ENCODE measurements around the gene KCNH8. TPM values are rescaled to one million over a fixed set of nuclear protein-coding genes. Genes with fewer than 3 reads are reported as not detected.

KCNH8 gene
- total RNA-seq, 1 experiment from 2014 or later: 0.12 TPM

DNA sequence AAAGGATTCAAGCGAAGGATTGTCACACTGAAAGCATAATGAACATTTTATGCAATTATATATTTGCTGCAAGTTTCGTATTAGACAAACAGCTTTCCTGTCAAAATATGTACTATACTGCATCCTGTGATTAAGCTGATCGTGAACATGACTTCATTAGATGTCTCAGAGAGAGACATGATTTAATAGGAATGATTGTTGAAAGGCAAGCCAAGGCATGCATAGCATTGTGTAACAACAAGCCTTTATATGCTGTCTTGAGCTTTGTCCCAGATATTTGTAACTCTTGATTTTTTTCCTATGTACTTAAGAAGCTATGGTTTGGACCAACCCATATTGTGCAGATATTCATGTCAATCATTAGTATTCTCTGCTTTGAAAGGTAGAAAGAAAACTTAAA lies 309.1 kb downstream of the KCNH8 start:
- RAD21 ChIA-PET (ENCODE audit: low non-redundant PET in 1 of 2, low total read pairs in 2 of 2, uncharacterized antibody in 2 of 2, unreplicated experiment in 2 of 2): no interaction called here
- no peaks in the 10 kb centered on the region for H3K4me1 ChIP-seq (ENCODE audit: control insufficient read depth in 1 of 2, insufficient read depth in 2 of 2, low read length in 2 of 2)
- no peaks in the 10 kb centered on the region for H4K20me1 ChIP-seq (ENCODE audit: insufficient read depth)
- no peaks in the 10 kb centered on the region for H3K9me2 ChIP-seq (ENCODE audit: insufficient read depth)
- no TSS peak for BruUV-seq (replicated peaks)
- peaks cover 0 to 5% of the 10 kb centered on the region in 2 experiments; a peak in 2 of 4 replicates for H3K9me3 ChIP-seq (ENCODE audit: control insufficient read depth in 1 of 2, insufficient read depth in 1 of 2, low read depth in 1 of 2, low read length in 2 of 2)
- no peaks in the 10 kb centered on the region for H3K79me2 ChIP-seq (ENCODE audit: insufficient read depth, low read length)
- no peak overlapping the region for H3K4me3 ChIP-seq (replicated peaks in 1 of 2; ENCODE audit: low read depth in 1 of 2, low read length in 2 of 2)
- CTCF ChIA-PET: no interaction called here
- H3K4me2 ChIP-seq (ENCODE audit: low read length): no peak overlapping the region
- ATAC-seq: no peak
- H3K36me3 ChIP-seq (ENCODE audit: control insufficient read depth in 1 of 2, insufficient read depth in 2 of 2, low read length in 2 of 2): no peaks in the 10 kb centered on the region
- H2AFZ ChIP-seq (ENCODE audit: low read depth, low read length, poor library complexity, severe bottlenecking): no peak overlapping the region
- POLR2A ChIA-PET: no interaction called here
- intact Hi-C loops (cut with micrococcal nuclease): no loop called here
- no peak overlapping the region for H3K27ac ChIP-seq (ENCODE audit: low read depth, low read length)
- TF ChIP-seq ZNF274 (IDR thresholded peaks at IDR 0.05; ENCODE audit: low read depth, low read length) (no peak), FOSL1 (IDR thresholded peaks at IDR 0.05; ENCODE audit: low read depth) (no peak), EZH2phosphoT487 (IDR thresholded peaks at IDR 0.05; ENCODE audit: borderline replicate concordance) (no peak), YY1 (IDR thresholded peaks at IDR 0.05; ENCODE audit: extremely low read depth, insufficient replicate concordance, low read depth, low read length) (no peak), CBX3 (IDR thresholded peaks at IDR 0.05; ENCODE audit: low read depth) (no peak)
- no peak for DNase-seq (ENCODE audit: low read depth, low spot score)
- no peak overlapping the region for H3K9ac ChIP-seq (ENCODE audit: low read length)
- no peaks in the 10 kb centered on the region for H3K27me3 ChIP-seq (ENCODE audit: insufficient read depth, low read length)

DNA sequence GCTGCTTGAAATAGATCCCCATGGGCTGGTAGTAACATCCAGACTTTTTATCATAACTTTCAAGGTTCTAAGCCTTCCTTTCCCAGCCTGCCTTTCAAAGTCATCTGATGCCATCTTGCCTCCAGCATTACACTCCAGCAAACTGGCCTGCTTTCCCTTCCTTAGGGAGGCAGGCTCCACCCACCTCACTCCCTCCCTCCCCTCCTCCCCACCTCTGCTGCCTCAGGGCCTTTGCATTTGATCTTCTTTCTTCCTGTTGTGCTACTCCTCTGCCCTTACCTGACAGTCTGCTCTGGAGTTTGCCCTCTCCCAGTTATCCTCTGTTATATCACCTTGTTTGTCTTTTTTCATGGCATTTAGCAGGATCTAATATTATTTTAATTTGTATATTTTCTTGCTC lies 319.5 kb downstream of the KCNH8 start:
- Histone ChIP-seq H2AFZ (ENCODE audit: low read depth, low read length, poor library complexity, severe bottlenecking) (no peak overlapping the region), H3K79me2 (ENCODE audit: insufficient read depth, low read length) (no peaks in the 10 kb centered on the region), H3K9ac (ENCODE audit: low read length) (no peak overlapping the region), H3K9me2 (ENCODE audit: insufficient read depth) (no peaks in the 10 kb centered on the region), H3K36me3 (ENCODE audit: control insufficient read depth in 1 of 2, insufficient read depth in 2 of 2, low read length in 2 of 2) (no peaks in the 10 kb centered on the region), H4K20me1 (ENCODE audit: insufficient read depth) (no peaks in the 10 kb centered on the region), H3K4me1 (ENCODE audit: control insufficient read depth in 1 of 2, insufficient read depth in 2 of 2, low read length in 2 of 2) (no peaks in the 10 kb centered on the region), H3K27me3 (ENCODE audit: insufficient read depth, low read length) (no peaks in the 10 kb centered on the region), H3K4me3 (replicated peaks in 1 of 2; ENCODE audit: low read depth in 1 of 2, low read length in 2 of 2) (no peak overlapping the region), H3K9me3 (ENCODE audit: control insufficient read depth in 1 of 2, insufficient read depth in 1 of 2, low read depth in 1 of 2, low read length in 2 of 2) (peaks cover 3 to 4% of the 10 kb centered on the region in 2 experiments; a peak in 2 of 4 replicates), H3K4me2 (ENCODE audit: low read length) (no peak overlapping the region), H3K27ac (ENCODE audit: low read depth, low read length) (no peak overlapping the region)
- ChIA-PET POLR2A (no interaction called here), CTCF (no interaction called here), RAD21 (ENCODE audit: low non-redundant PET in 1 of 2, low total read pairs in 2 of 2, uncharacterized antibody in 2 of 2, unreplicated experiment in 2 of 2) (no interaction called here)
- ATAC-seq: no peak
- DNase-seq (ENCODE audit: low read depth, low spot score): no peak
- intact Hi-C loops (cut with micrococcal nuclease): no loop called here
- BruUV-seq (replicated peaks): no TSS peak
- TF ChIP-seq ZNF274 (IDR thresholded peaks at IDR 0.05; ENCODE audit: low read depth, low read length) (no peak), RAD21 (IDR thresholded peaks at IDR 0.05; ENCODE audit: low read depth) (no peak), EZH2 (IDR thresholded peaks at IDR 0.05) (no peak), JUND (IDR thresholded peaks at IDR 0.05) (no peak), POLR2AphosphoS5 (IDR thresholded peaks at IDR 0.05; ENCODE audit: low read depth, low read length) (no peak), SP1 (IDR thresholded peaks at IDR 0.05; ENCODE audit: low read depth) (no peak), POLR2A (IDR thresholded peaks at IDR 0.05; ENCODE audit: borderline replicate concordance, extremely low read depth, insufficient read depth, insufficient read length) (no peak), CBX3 (IDR thresholded peaks at IDR 0.05; ENCODE audit: low read depth) (no peak), SRF (IDR thresholded peaks at IDR 0.05; ENCODE audit: low read depth) (no peak), FOSL1 (IDR thresholded peaks at IDR 0.05; ENCODE audit: low read depth) (no peak), YY1 (IDR thresholded peaks at IDR 0.05; ENCODE audit: extremely low read depth, insufficient replicate concordance, low read depth, low read length) (no peak)
- TF ChIP-seq, protein P1, sequence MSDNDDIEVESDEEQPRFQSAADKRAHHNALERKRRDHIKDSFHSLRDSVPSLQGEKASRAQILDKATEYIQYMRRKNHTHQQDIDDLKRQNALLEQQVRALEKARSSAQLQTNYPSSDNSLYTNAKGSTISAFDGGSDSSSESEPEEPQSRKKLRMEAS (IDR thresholded peaks at IDR 0.05): no peak
- TF ChIP-seq, protein P2, sequence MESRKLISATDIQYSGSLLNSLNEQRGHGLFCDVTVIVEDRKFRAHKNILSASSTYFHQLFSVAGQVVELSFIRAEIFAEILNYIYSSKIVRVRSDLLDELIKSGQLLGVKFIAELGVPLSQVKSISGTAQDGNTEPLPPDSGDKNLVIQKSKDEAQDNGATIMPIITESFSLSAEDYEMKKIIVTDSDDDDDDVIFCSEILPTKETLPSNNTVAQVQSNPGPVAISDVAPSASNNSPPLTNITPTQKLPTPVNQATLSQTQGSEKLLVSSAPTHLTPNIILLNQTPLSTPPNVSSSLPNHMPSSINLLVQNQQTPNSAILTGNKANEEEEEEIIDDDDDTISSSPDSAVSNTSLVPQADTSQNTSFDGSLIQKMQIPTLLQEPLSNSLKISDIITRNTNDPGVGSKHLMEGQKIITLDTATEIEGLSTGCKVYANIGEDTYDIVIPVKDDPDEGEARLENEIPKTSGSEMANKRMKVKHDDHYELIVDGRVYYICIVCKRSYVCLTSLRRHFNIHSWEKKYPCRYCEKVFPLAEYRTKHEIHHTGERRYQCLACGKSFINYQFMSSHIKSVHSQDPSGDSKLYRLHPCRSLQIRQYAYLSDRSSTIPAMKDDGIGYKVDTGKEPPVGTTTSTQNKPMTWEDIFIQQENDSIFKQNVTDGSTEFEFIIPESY (IDR thresholded peaks at IDR 0.05; ENCODE audit: extremely low read depth, insufficient replicate concordance, low read length): no peak
- TF ChIP-seq, protein P3, sequence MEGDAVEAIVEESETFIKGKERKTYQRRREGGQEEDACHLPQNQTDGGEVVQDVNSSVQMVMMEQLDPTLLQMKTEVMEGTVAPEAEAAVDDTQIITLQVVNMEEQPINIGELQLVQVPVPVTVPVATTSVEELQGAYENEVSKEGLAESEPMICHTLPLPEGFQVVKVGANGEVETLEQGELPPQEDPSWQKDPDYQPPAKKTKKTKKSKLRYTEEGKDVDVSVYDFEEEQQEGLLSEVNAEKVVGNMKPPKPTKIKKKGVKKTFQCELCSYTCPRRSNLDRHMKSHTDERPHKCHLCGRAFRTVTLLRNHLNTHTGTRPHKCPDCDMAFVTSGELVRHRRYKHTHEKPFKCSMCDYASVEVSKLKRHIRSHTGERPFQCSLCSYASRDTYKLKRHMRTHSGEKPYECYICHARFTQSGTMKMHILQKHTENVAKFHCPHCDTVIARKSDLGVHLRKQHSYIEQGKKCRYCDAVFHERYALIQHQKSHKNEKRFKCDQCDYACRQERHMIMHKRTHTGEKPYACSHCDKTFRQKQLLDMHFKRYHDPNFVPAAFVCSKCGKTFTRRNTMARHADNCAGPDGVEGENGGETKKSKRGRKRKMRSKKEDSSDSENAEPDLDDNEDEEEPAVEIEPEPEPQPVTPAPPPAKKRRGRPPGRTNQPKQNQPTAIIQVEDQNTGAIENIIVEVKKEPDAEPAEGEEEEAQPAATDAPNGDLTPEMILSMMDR (IDR thresholded peaks at IDR 0.05 in 2 of 3, conservative IDR thresholded peaks at IDR 0.05 in 1 of 3; ENCODE audit: borderline replicate concordance in 1 of 3, insufficient read depth in 1 of 3, low read depth in 2 of 3, low read length in 2 of 3): no peak

Data from HCT116 (cell line).